ENCODE measurements around the gene DNAJB11. TPM values are rescaled to one million over a fixed set of nuclear protein-coding genes. Genes with fewer than 3 reads are reported as not detected.
A peak's percentile ranks its signal among the peaks of the same experiment; 100 is the strongest.

DNAJB11 gene
- total RNA-seq, 1 donor from 2014 or later = 63.4 TPM

DNA sequence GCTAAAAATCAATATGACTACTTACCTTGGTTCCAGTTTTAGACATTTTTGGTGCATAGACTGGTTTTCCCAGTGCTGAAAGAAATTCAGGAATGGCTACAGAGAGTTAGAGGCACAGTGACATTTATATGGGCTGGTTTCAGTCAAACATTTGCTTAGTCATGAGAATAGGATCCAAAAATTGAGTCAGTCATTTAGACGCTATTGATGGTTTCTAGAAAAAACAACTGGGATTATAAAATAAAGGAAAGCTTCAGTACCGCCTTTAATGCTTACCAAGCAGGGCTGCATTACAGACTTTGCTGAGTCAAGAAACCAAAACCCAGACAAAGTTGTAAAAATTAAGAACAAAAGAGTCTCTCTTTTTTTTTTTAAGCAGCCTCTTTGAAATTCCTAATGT lies 26.2 kb upstream of the DNAJB11 start, which contains the start of gene CRYGS:
TSS of gene CRYGS (minus strand) at position 100 of the 400 bp plus-strand sequence. CDS start at position 46, 54 bp downstream.
- TF ChIP-seq, protein P1, sequence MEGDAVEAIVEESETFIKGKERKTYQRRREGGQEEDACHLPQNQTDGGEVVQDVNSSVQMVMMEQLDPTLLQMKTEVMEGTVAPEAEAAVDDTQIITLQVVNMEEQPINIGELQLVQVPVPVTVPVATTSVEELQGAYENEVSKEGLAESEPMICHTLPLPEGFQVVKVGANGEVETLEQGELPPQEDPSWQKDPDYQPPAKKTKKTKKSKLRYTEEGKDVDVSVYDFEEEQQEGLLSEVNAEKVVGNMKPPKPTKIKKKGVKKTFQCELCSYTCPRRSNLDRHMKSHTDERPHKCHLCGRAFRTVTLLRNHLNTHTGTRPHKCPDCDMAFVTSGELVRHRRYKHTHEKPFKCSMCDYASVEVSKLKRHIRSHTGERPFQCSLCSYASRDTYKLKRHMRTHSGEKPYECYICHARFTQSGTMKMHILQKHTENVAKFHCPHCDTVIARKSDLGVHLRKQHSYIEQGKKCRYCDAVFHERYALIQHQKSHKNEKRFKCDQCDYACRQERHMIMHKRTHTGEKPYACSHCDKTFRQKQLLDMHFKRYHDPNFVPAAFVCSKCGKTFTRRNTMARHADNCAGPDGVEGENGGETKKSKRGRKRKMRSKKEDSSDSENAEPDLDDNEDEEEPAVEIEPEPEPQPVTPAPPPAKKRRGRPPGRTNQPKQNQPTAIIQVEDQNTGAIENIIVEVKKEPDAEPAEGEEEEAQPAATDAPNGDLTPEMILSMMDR (conservative IDR thresholded peaks at IDR 0.05) = no peak
- no peak for DNase-seq (ENCODE audit: extremely low spot score, unreplicated experiment)
- H3K27ac Mint-ChIP-seq = no peak within 1 kb of the TSS
- no peak within 1 kb of the TSS for H3K4me3 Mint-ChIP-seq
- peaks cover 8% of the 10 kb centered on the region for H3K4me1 Mint-ChIP-seq (ENCODE audit: unreplicated experiment)
- H3K27me3 Mint-ChIP-seq = no peaks in the 10 kb centered on the region
- peaks cover 8% of the 10 kb centered on the region for H3K36me3 Mint-ChIP-seq
- no peaks in the 10 kb centered on the region for H3K9me3 Mint-ChIP-seq

DNA sequence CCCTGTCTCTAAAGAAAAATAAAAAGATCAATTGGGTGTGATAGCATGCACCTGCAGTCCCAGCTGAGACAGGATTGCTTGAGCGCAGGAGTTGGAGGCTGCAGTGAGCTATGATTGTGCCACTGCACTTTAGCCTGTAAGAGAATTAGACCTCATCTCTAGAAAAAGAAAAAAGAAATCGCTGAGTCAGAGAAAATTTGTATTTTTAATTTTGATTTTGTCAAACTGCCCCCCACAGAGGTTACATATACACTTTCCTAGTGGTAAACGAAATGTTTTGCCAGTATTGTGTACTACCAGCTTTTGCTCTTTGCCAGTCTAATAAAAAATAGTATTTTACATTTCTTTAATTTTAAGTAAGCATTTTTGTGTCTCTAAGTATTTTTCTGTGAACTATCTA lies 21.0 kb upstream of the DNAJB11 start:
- Mint-ChIP-seq H3K4me3 (no peak overlapping the region), H3K27me3 (no peaks in the 10 kb centered on the region), H3K27ac (no peak overlapping the region), H3K4me1 (ENCODE audit: unreplicated experiment) (no peaks in the 10 kb centered on the region), H3K36me3 (peaks cover 20% of the 10 kb centered on the region), H3K9me3 (no peaks in the 10 kb centered on the region)
- TF ChIP-seq, protein P1 (conservative IDR thresholded peaks at IDR 0.05) = no peak
- DNase-seq (ENCODE audit: extremely low spot score, unreplicated experiment) = no peak

DNA sequence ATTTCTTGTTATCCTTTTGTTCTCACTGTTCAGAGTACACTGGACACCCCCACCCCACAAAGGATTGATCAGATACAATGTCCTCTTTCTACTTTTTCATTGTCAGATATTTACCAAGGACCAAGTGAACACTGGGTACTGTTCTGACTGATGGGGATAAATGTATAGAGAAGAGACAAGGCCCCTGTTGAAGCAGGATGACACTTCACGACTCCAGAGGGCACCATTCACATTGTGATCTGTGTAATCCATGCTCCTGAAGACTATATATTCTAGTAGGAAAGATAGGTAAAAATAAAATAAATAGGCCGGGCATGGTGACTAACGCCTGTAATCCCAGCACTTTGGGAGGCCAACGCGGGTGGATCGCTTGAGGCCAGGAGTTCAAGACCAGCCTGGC lies 19.1 kb upstream of the DNAJB11 start:
- Mint-ChIP-seq H3K4me3 (no peak overlapping the region), H3K9me3 (no peaks in the 10 kb centered on the region), H3K27me3 (no peaks in the 10 kb centered on the region), H3K27ac (no peak overlapping the region), H3K36me3 (peaks cover 28% of the 10 kb centered on the region), H3K4me1 (ENCODE audit: unreplicated experiment) (no peaks in the 10 kb centered on the region)
- no peak for DNase-seq (ENCODE audit: extremely low spot score, unreplicated experiment)
- TF ChIP-seq, protein P1 (conservative IDR thresholded peaks at IDR 0.05) = no peak

DNA sequence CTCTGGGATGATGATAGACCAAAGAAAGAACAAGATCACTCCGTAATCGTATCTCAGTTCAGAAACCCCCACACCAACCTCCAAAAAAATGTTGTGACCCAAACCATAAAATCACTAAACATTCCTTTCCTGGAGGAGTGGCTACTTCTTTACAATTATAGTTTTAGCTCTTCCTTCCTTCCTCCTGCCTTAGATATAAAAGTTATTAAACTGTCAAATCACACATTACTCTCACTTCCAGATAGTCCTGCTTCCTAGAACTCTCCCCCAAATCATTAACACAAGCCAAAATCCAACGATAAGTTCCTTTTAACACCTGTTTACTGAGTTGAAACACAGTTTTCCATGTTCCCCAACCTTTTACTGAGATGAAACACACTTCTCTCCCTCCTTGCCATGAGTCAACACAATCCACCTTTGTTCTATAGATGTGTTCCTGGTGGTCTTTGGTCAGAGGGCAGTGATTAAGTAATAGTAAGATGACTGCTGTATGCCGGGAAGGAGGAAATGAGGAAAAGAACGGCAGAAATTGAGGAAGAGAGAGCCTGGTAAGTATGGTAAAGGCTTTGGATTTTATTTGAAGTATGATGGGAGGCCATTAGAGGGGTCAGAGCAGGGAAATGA lies 18.0 kb upstream of the DNAJB11 start:
- TF ChIP-seq, protein P1 (conservative IDR thresholded peaks at IDR 0.05) = no peak
- H3K27ac Mint-ChIP-seq = no peak overlapping the region
- no peaks in the 10 kb centered on the region for H3K4me1 Mint-ChIP-seq (ENCODE audit: unreplicated experiment)
- peaks cover 32% of the 10 kb centered on the region for H3K36me3 Mint-ChIP-seq
- DNase-seq (ENCODE audit: extremely low spot score, unreplicated experiment) = no peak
- no peaks in the 10 kb centered on the region for H3K27me3 Mint-ChIP-seq
- H3K4me3 Mint-ChIP-seq = no peak overlapping the region
- no peaks in the 10 kb centered on the region for H3K9me3 Mint-ChIP-seq

DNA sequence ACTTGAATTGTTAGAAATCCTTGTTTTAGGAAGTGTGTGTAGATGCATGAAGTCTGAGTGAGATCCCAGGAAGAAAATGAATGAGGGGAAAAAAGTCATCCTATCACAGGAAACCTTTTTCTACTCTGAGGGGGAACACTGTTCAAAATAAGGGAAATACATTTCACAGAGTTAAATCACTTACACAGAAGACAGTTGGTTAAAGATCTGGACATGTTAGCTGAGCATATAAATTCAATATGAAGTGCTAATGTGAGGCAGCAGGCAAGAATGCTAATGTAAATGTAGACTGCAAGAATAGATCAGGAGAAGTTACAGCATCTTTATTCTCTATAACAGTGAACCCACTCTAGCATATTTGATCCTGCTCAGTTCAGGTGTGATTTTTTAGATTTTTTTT lies 5.9 kb upstream of the DNAJB11 start:
- H3K4me3 Mint-ChIP-seq = peak overlapping the region; percentile 38
- H3K9me3 Mint-ChIP-seq = no peaks in the 10 kb centered on the region
- peaks cover 13% of the 10 kb centered on the region for H3K4me1 Mint-ChIP-seq (ENCODE audit: unreplicated experiment)
- peaks cover 10% of the 10 kb centered on the region for H3K36me3 Mint-ChIP-seq
- no peak for DNase-seq (ENCODE audit: extremely low spot score, unreplicated experiment)
- TF ChIP-seq, protein P1 (conservative IDR thresholded peaks at IDR 0.05) = no peak
- H3K27ac Mint-ChIP-seq = no peak overlapping the region
- no peaks in the 10 kb centered on the region for H3K27me3 Mint-ChIP-seq

DNA sequence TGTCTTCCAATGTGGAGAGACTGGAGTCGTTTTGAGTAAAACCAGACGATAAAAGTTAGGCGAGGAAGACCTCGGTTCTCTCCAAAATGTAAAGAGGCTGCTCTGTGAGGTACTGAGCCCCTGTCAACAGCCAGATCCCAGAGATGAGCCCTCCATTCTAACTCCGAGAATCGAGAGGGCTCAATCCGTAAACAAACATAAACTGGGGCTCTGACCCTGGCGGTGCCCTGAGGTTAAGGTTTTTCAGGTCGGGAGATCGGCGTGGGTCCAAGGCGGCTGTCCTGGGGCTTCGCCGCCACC lies 3.8 kb upstream of the DNAJB11 start:
- Mint-ChIP-seq H3K4me1 (ENCODE audit: unreplicated experiment) (peaks cover 26% of the 10 kb centered on the region), H3K9me3 (no peaks in the 10 kb centered on the region), H3K27ac (peak overlapping the region; percentile 95), H3K36me3 (peaks cover 6% of the 10 kb centered on the region), H3K4me3 (peak overlapping the region; percentile 94), H3K27me3 (no peaks in the 10 kb centered on the region)
- no peak for DNase-seq (ENCODE audit: extremely low spot score, unreplicated experiment)
- TF ChIP-seq, protein P1 (conservative IDR thresholded peaks at IDR 0.05) = peak; percentile 42

All from type B pancreatic cell (in vitro differentiated cells).